IMR-90 (cell line): ENCODE measurements around the gene P4HA1. TPM values are rescaled to one million over a fixed set of nuclear protein-coding genes. Genes with fewer than 3 reads are reported as not detected.

Source experiments
- ATAC-seq: fragments of 200-7000 bp; cut with Tn5 transposase; 2 replicates; pipeline ENCODE4 v1.9.1; 2020; ENCODE audit warnings: low read depth, mild to moderate bottlenecking, moderate library complexity
- BruUV-seq: library from RNA; stranded (reverse); fragments of 400-500 nt; replicated peaks from 2 replicates; lab custom pipeline; 2021; lab: Mats Ljungman, UMichigan
- CTCF ChIA-PET: fragments of 300-600 bp; formaldehyde crosslinking; extraction: SDS; loops from one replicate; lab custom pipeline; 2021; ENCODE audit warnings: antibody characterized with exemption; lab: Yijun Ruan, JAX
- POLR2A ChIA-PET: fragments of 300-600 bp; sonication (Branson Sonifier 250); formaldehyde crosslinking; loops from one replicate; lab custom pipeline; 2022; ENCODE audit warnings: antibody characterized with exemption; ENCODE audit not compliant: unreplicated experiment; lab: Charles Lee
- DNase-seq: peaks from one replicate; pipeline ENCODE4 v3.0.0; 2013
- H2AFZ ChIP-seq: replicated peaks from 2 replicates; pipeline ENCODE3; 2013; ENCODE audit warnings: low read length, mild to moderate bottlenecking; ENCODE audit not compliant: poor library complexity
- H2AK5ac ChIP-seq: 2 replicates; pipeline ENCODE4 v1.6.1; 2013; ENCODE audit warnings: low read depth, low read length, inconsistent platforms
- H2AK9ac ChIP-seq: replicated peaks from 2 replicates; pipeline ENCODE3; 2013; ENCODE audit warnings: mild to moderate bottlenecking, low read depth, low read length, moderate library complexity; ENCODE audit not compliant: poor library complexity
- H2BK120ac ChIP-seq: 2 replicates; pipeline ENCODE4 v1.6.1; 2013; ENCODE audit warnings: low read depth, low read length, inconsistent platforms
- H2BK15ac ChIP-seq: 3 replicates; pipeline ENCODE4 v1.6.1; 2013; ENCODE audit warnings: low read depth, low read length, inconsistent platforms
- H2BK20ac ChIP-seq: 2 replicates; pipeline ENCODE4 v1.6.1; 2013; ENCODE audit warnings: low read depth, mild to moderate bottlenecking, inconsistent platforms, low read length, moderate library complexity
- H2BK5ac ChIP-seq: 2 replicates; pipeline ENCODE4 v1.6.1; 2013; ENCODE audit warnings: mild to moderate bottlenecking, low read depth, low read length, inconsistent platforms; ENCODE audit not compliant: poor library complexity, severe bottlenecking
- H3K14ac ChIP-seq: replicated peaks from 2 replicates; pipeline ENCODE4 v1.6.1; 2013; ENCODE audit warnings: low read depth, low read length, inconsistent platforms
- H3K18ac ChIP-seq: 2 replicates; pipeline ENCODE4 v1.6.1; 2013; ENCODE audit warnings: low read depth, low read length, control low read depth
- H3K23ac ChIP-seq: 2 replicates; pipeline ENCODE4 v1.6.1; 2013; ENCODE audit warnings: low read depth, low read length, inconsistent platforms
- H3K27ac ChIP-seq: 2 replicates; pipeline ENCODE4 v1.5.1; 2013; ENCODE audit warnings: mild to moderate bottlenecking, control low read depth, low read length; ENCODE audit not compliant: insufficient read depth
- H3K27me3 ChIP-seq: 2 replicates; pipeline ENCODE4 v1.6.1; 2013; ENCODE audit warnings: low read length; ENCODE audit not compliant: control insufficient read depth, insufficient read depth
- H3K36me3 ChIP-seq: 2 replicates; pipeline ENCODE4 v1.6.1; 2013; ENCODE audit warnings: low read length, mixed read lengths; ENCODE audit not compliant: control insufficient read depth, insufficient read depth
- H3K4ac ChIP-seq: 2 replicates; pipeline ENCODE4 v1.6.1; 2013; ENCODE audit warnings: low read depth, low read length, inconsistent platforms
- H3K4me1 ChIP-seq: 2 replicates; pipeline ENCODE4 v1.6.1; 2013; ENCODE audit warnings: low read length, mixed read lengths; ENCODE audit not compliant: control insufficient read depth, insufficient read depth
- H3K4me2 ChIP-seq: 2 replicates; pipeline ENCODE4 v1.6.1; 2013; ENCODE audit warnings: low read depth, mild to moderate bottlenecking, control low read depth, low read length, moderate library complexity
- H3K4me3 ChIP-seq: 2 replicates; pipeline ENCODE4 v1.5.1; 2013; ENCODE audit warnings: low read depth, mild to moderate bottlenecking, control low read depth, low read length, moderate library complexity; ENCODE audit not compliant: insufficient read depth
- H3K56ac ChIP-seq: 2 replicates; pipeline ENCODE4 v1.6.1; 2013; ENCODE audit warnings: low read length, inconsistent platforms; ENCODE audit not compliant: insufficient read depth; ENCODE audit errors: extremely low read depth
- H3K79me1 ChIP-seq, 2 experiments: 2 replicates each; pipeline ENCODE4 v1.6.1; 2013; ENCODE audit warnings: low read length in 2 of 2, inconsistent platforms in 1 of 2, low read depth in 1 of 2
- H3K9ac ChIP-seq: 2 replicates; pipeline ENCODE4 v1.6.1; 2013; ENCODE audit warnings: low read depth, low read length, control low read depth
- H3K9me1 ChIP-seq: 2 replicates; pipeline ENCODE4 v1.6.1; 2013; ENCODE audit warnings: low read length, inconsistent platforms; ENCODE audit not compliant: insufficient read depth
- H3K9me3 ChIP-seq: 2 replicates; pipeline ENCODE4 v1.6.1; 2013; ENCODE audit warnings: low read length; ENCODE audit not compliant: control insufficient read depth, insufficient read depth
- H4K20me1 ChIP-seq: 2 replicates; pipeline ENCODE4 v1.6.1; 2013; ENCODE audit warnings: low read length, inconsistent platforms; ENCODE audit not compliant: insufficient read depth
- H4K5ac ChIP-seq: 2 replicates; pipeline ENCODE4 v1.6.1; 2013; ENCODE audit warnings: mild to moderate bottlenecking, low read depth, low read length, control low read depth
- H4K8ac ChIP-seq, 2 experiments: 2 replicates each; pipeline ENCODE4 v1.6.1; 2013; ENCODE audit warnings: low read depth in 2 of 2, low read length in 2 of 2, control low read depth in 1 of 2, inconsistent platforms in 1 of 2
- H4K91ac ChIP-seq: 2 replicates; pipeline ENCODE4 v1.6.1; 2013; ENCODE audit warnings: low read depth, low read length, inconsistent platforms; ENCODE audit not compliant: insufficient read depth
- BHLHE40 ChIP-seq: fragments of 150-350 bp; IDR thresholded peaks from 2 replicates; pipeline ENCODE4 v1.6.1; 2016; ENCODE audit warnings: mild to moderate bottlenecking, low read depth, low read length
- CEBPB ChIP-seq: IDR thresholded peaks from 2 replicates; pipeline ENCODE4 v1.6.1; 2012; ENCODE audit warnings: low read depth, low read length, improper control_type of control experiment
- CHD1 ChIP-seq: IDR thresholded peaks from 2 replicates; pipeline ENCODE4 v1.6.1; 2012; ENCODE audit warnings: low read depth, low read length, improper control_type of control experiment
- FOS ChIP-seq: fragments of 150-350 bp; IDR thresholded peaks from 2 replicates; pipeline ENCODE4 v1.6.1; 2016; ENCODE audit warnings: low read depth, low read length
- MAFK ChIP-seq: IDR thresholded peaks from 2 replicates; pipeline ENCODE4 v1.6.1; 2012; ENCODE audit warnings: low read depth, low read length, improper control_type of control experiment
- MAZ ChIP-seq: IDR thresholded peaks from 2 replicates; pipeline ENCODE4 v1.6.1; 2012; ENCODE audit warnings: low read depth, mild to moderate bottlenecking, low read length, improper control_type of control experiment, moderate library complexity, borderline replicate concordance
- MXI1 ChIP-seq: IDR thresholded peaks from 2 replicates; pipeline ENCODE4 v1.6.1; 2012; ENCODE audit warnings: low read depth, mild to moderate bottlenecking, low read length, moderate library complexity, borderline replicate concordance
- NFE2L2 ChIP-seq: fragments of 150-350 bp; IDR thresholded peaks from 2 replicates; pipeline ENCODE4 v1.6.1; 2016; ENCODE audit warnings: low read depth, mild to moderate bottlenecking, low read length
- POLR2A ChIP-seq: IDR thresholded peaks from 2 replicates; pipeline ENCODE4 v1.6.1; 2012; ENCODE audit warnings: mild to moderate bottlenecking, low read depth, low read length
- RAD21 ChIP-seq: IDR thresholded peaks from 2 replicates; pipeline ENCODE4 v1.6.1; 2012; ENCODE audit warnings: low read length, improper control_type of control experiment
- RCOR1 ChIP-seq: IDR thresholded peaks from 2 replicates; pipeline ENCODE4 v1.6.1; 2012; ENCODE audit warnings: mild to moderate bottlenecking, low read length, improper control_type of control experiment; ENCODE audit not compliant: insufficient replicate concordance
- RFX5 ChIP-seq: IDR thresholded peaks from 2 replicates; pipeline ENCODE4 v1.8.0; 2012; ENCODE audit warnings: low read depth, mild to moderate bottlenecking, low read length, moderate library complexity
- SMC3 ChIP-seq: fragments of 150-350 bp; IDR thresholded peaks from 2 replicates; pipeline ENCODE4 v1.6.1; 2016; ENCODE audit warnings: low read depth, mild to moderate bottlenecking, antibody characterized with exemption, low read length, moderate library complexity
- WGBS, 2 experiments: methylation state at CpG; one replicate each; pipeline versions ENCODE4 v1.1.5 to v1.1.7; 2013; ENCODE audit warnings: missing lambda C conversion rate in 2 of 2; ENCODE audit not compliant: insufficient read length in 1 of 2; ENCODE audit errors: extremely low coverage in 2 of 2; 5-methylcytosine and 5-hydroxymethylcytosine counted together
- dilution Hi-C: fragments of 300-500 bp; cut with HindIII; formaldehyde crosslinking; loops from one replicate; pipeline ENCODE4 v1.14.3; 2018; ENCODE audit warnings: low sequenced_read_pairs; ENCODE audit not compliant: unreplicated experiment
- in situ Hi-C: fragments of 300-500 bp; cut with MboI; formaldehyde crosslinking; loops from 3 replicates; pipeline ENCODE4 v1.14.3; 2019; ENCODE audit warnings: low sequenced_read_pairs, inconsistent platforms, mixed read lengths
- intact Hi-C: fragments of 100-400 bp; cut with micrococcal nuclease; formaldehyde crosslinking; loops from 2 replicates; pipeline ENCODE4 v1.10.0; 2022
- polyA plus RNA-seq, 3 experiments: library from polyadenylated mRNA; depleted of rRNA; stranded (reverse); fragments of >200 nt; gene quantifications; 2 replicates each; pipeline ENCODE4 v1.2.3, GENCODE V29; 2012; ENCODE audit warnings: low replicate concordance in 1 of 3
- total RNA-seq: library from RNA; depleted of rRNA; stranded (reverse); fragments of >200 nt; gene quantifications from 2 replicates; pipeline ENCODE4 v1.2.3, GENCODE V29; 2012
- TF ChIP-seq, protein P1 (sequence below): conservative IDR thresholded peaks from 2 replicates; pipeline ENCODE4 v1.5.1; 2012; ENCODE audit warnings: mild to moderate bottlenecking, low read depth, low read length, improper control_type of control experiment
- TF ChIP-seq, protein P2 (sequence below): fragments of 150-350 bp; IDR thresholded peaks from 2 replicates; pipeline ENCODE4 v1.6.1; 2016; ENCODE audit warnings: low read depth, mild to moderate bottlenecking, low read length, moderate library complexity, borderline replicate concordance
- TF ChIP-seq, protein P3 (sequence below): fragments of 150-350 bp; IDR thresholded peaks from 2 replicates; pipeline ENCODE4 v1.6.1; 2017; ENCODE audit warnings: mild to moderate bottlenecking, antibody characterized with exemption, low read length, low read depth

P4HA1 gene
- total and polyA plus RNA-seq, 2 of the 4 experiments (the other 2 are of a cell fraction) = 178 to 241 TPM

DNA sequence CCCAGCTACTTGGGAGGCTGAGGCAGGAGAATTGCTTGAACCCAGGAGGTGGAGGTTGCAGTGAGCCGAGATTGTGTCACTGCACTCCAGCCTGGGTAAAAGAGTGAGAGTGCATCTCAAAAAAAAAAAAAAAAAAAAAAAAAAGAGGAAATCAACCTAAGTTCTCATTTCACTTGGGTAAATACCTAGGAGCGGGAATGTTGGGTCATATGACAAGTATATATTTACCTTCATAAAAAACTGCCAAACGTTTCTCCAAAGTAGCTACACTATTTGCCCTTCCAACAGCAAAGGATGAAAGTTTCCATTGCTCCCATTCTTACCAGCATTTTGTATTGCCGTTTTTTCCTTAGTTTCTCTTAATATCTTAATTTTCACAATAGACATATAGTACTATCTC, 9.8 kb downstream of the P4HA1 start:
- Histone ChIP-seq H4K5ac (no peak overlapping the region), H3K4ac (no peak overlapping the region), H3K9me3 (no peaks in the 10 kb centered on the region), H2BK15ac (no peak overlapping the region), H3K36me3 (peaks cover 4% of the 10 kb centered on the region), H3K56ac (no peak overlapping the region), H3K4me2 (no peak overlapping the region), H2AK5ac (no peak overlapping the region), H2BK5ac (no peak overlapping the region), H3K9me1 (peaks cover 7% of the 10 kb centered on the region), H3K18ac (no peak overlapping the region), H3K27ac (no peak overlapping the region), H2AFZ (no peak overlapping the region), H2AK9ac (no peak overlapping the region), H4K20me1 (peaks cover 81% of the 10 kb centered on the region), H3K79me1 (peaks cover 0 to 67% of the 10 kb centered on the region in 2 experiments; a peak in 3 of 4 replicates), H3K14ac (no peak overlapping the region), H3K4me1 (peaks cover 11% of the 10 kb centered on the region), H3K27me3 (no peaks in the 10 kb centered on the region), H2BK120ac (no peak overlapping the region), H3K4me3 (no peak overlapping the region), H3K9ac (no peak overlapping the region), H3K23ac (no peak overlapping the region), H4K8ac (no peak overlapping the region), H4K91ac (no peak overlapping the region), H2BK20ac (no peak overlapping the region)
- ATAC-seq = no peak
- WGBS, 2 experiments = no CpG with 5 or more reads among the region's 4 CpGs
- ChIA-PET POLR2A (no interaction called here), CTCF (interaction anchor here (0.9 kb wide), 1 partner anchor 9 kb away, joined by 3 read pairs; no protein-coding TSS in a partner anchor)
- dilution Hi-C loops = no loop called here
- in situ Hi-C loops = no loop called here
- intact Hi-C loops = no loop called here
- BruUV-seq = no TSS peak
- no peak for TF ChIP-seq RCOR1
- TF ChIP-seq, protein P1, sequence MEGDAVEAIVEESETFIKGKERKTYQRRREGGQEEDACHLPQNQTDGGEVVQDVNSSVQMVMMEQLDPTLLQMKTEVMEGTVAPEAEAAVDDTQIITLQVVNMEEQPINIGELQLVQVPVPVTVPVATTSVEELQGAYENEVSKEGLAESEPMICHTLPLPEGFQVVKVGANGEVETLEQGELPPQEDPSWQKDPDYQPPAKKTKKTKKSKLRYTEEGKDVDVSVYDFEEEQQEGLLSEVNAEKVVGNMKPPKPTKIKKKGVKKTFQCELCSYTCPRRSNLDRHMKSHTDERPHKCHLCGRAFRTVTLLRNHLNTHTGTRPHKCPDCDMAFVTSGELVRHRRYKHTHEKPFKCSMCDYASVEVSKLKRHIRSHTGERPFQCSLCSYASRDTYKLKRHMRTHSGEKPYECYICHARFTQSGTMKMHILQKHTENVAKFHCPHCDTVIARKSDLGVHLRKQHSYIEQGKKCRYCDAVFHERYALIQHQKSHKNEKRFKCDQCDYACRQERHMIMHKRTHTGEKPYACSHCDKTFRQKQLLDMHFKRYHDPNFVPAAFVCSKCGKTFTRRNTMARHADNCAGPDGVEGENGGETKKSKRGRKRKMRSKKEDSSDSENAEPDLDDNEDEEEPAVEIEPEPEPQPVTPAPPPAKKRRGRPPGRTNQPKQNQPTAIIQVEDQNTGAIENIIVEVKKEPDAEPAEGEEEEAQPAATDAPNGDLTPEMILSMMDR = no peak
- TF ChIP-seq NFE2L2 = no peak
- TF ChIP-seq RFX5 = no peak
- TF ChIP-seq BHLHE40 = no peak
- no peak for TF ChIP-seq RAD21
- TF ChIP-seq SMC3 = no peak
- no peak for TF ChIP-seq FOS
- no peak for TF ChIP-seq CHD1
- no peak for TF ChIP-seq MAFK
- no peak for TF ChIP-seq MXI1
- TF ChIP-seq, protein P2, sequence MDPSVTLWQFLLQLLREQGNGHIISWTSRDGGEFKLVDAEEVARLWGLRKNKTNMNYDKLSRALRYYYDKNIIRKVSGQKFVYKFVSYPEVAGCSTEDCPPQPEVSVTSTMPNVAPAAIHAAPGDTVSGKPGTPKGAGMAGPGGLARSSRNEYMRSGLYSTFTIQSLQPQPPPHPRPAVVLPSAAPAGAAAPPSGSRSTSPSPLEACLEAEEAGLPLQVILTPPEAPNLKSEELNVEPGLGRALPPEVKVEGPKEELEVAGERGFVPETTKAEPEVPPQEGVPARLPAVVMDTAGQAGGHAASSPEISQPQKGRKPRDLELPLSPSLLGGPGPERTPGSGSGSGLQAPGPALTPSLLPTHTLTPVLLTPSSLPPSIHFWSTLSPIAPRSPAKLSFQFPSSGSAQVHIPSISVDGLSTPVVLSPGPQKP = no peak
- no peak for TF ChIP-seq MAZ
- TF ChIP-seq, protein P3, sequence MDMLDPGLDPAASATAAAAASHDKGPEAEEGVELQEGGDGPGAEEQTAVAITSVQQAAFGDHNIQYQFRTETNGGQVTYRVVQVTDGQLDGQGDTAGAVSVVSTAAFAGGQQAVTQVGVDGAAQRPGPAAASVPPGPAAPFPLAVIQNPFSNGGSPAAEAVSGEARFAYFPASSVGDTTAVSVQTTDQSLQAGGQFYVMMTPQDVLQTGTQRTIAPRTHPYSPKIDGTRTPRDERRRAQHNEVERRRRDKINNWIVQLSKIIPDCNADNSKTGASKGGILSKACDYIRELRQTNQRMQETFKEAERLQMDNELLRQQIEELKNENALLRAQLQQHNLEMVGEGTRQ = no peak
- TF ChIP-seq POLR2A = no peak
- TF ChIP-seq CEBPB = no peak
- DNase-seq = no peak
